ENCODE results near the gene LUC7L2. TPM values are rescaled to one million over a fixed set of nuclear protein-coding genes. Genes with fewer than 3 reads are reported as not detected.

The LUC7L2 gene
- total and polyA plus RNA-seq, 9 of the 15 experiments (the other 6 are each of a cell fraction or from before 2014, with no cell fraction given), result 56.1 to 207 (median 141) TPM

DNA sequence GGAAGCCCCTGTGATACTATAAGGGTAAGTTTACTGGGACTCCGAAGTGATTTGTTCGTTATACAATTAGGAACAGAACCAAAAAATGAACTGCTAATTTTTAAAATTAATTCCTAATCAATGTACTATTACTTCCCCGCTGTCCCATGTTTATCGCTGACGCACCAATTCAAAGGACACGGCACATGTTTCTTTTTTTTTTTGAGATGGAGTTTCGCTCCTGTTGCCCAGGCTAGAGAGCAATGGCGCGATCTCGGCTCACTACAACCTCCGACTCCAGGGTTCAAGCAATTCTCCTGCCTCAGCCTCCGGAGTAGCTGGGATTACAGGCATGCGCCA lies 20.0 kb upstream of the LUC7L2 start (continued):
- no peak for TF ChIP-seq CXXC5 (CRISPR knock-in tag; IDR thresholded peaks at IDR 0.05)
- TF ChIP-seq, protein P1, sequence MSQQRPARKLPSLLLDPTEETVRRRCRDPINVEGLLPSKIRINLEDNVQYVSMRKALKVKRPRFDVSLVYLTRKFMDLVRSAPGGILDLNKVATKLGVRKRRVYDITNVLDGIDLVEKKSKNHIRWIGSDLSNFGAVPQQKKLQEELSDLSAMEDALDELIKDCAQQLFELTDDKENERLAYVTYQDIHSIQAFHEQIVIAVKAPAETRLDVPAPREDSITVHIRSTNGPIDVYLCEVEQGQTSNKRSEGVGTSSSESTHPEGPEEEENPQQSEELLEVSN (IDR thresholded peaks at IDR 0.05; ENCODE audit: borderline replicate concordance in 1 of 2, extremely low read depth in 1 of 2, insufficient read depth in 1 of 2, insufficient read length in 1 of 2, low read depth in 1 of 2, low read length in 1 of 2, poor library complexity in 1 of 2, severe bottlenecking in 1 of 2), result no peak
- TF ChIP-seq SAP30 (IDR thresholded peaks at IDR 0.05; ENCODE audit: borderline replicate concordance, insufficient read depth, low read depth, low read length, poor library complexity, severe bottlenecking), result peak; percentile 61
- TF ChIP-seq, protein P2, sequence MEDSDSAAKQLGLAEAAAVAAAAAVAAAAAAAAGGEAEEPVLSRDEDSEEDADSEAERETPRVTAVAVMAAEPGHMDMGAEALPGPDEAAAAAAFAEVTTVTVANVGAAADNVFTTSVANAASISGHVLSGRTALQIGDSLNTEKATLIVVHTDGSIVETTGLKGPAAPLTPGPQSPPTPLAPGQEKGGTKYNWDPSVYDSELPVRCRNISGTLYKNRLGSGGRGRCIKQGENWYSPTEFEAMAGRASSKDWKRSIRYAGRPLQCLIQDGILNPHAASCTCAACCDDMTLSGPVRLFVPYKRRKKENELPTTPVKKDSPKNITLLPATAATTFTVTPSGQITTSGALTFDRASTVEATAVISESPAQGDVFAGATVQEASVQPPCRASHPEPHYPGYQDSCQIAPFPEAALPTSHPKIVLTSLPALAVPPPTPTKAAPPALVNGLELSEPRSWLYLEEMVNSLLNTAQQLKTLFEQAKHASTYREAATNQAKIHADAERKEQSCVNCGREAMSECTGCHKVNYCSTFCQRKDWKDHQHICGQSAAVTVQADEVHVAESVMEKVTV (CRISPR knock-in tag; IDR thresholded peaks at IDR 0.05), result no peak
- no peak for TF ChIP-seq TOE1 (IDR thresholded peaks at IDR 0.05; ENCODE audit: borderline replicate concordance)
- TF ChIP-seq TOE1 (CRISPR knock-in tag; IDR thresholded peaks at IDR 0.05; ENCODE audit: borderline replicate concordance, low read depth), result no peak
- no peak for TF ChIP-seq ZNF766 (CRISPR knock-in tag; conservative IDR thresholded peaks at IDR 0.05)
- 0 out of 2 replicates have a peak, but pooled peaks have one; percentile 53 for TF ChIP-seq STAG1 (CRISPR knock-in tag; IDR thresholded peaks at IDR 0.05; ENCODE audit: borderline replicate concordance)
- TF ChIP-seq ETV5 (CRISPR knock-in tag; IDR thresholded peaks at IDR 0.05; ENCODE audit: low read depth), result no peak
- TF ChIP-seq WHSC1 (IDR thresholded peaks at IDR 0.05; ENCODE audit: low read length), result no peak
- no peak for TF ChIP-seq POLR2H (tag; IDR thresholded peaks at IDR 0.05; ENCODE audit: low read depth)
- no peak for TF ChIP-seq POLR3A (IDR thresholded peaks at IDR 0.05; ENCODE audit: borderline replicate concordance, extremely low read depth, insufficient read depth, insufficient read length)
- no peak for TF ChIP-seq U2AF2 (optimal IDR thresholded peaks at IDR 0.05; ENCODE audit: low read depth, low read length)
- no peak for TF ChIP-seq TEAD2 (tag; IDR thresholded peaks at IDR 0.05)
- TF ChIP-seq RAD21 (CRISPR knock-in tag; conservative IDR thresholded peaks at IDR 0.05 in 1 of 2, IDR thresholded peaks at IDR 0.05 in 1 of 2), result no peak
- TF ChIP-seq FOXJ3 (CRISPR knock-in tag; IDR thresholded peaks at IDR 0.05), result no peak
- TF ChIP-seq, protein P3, sequence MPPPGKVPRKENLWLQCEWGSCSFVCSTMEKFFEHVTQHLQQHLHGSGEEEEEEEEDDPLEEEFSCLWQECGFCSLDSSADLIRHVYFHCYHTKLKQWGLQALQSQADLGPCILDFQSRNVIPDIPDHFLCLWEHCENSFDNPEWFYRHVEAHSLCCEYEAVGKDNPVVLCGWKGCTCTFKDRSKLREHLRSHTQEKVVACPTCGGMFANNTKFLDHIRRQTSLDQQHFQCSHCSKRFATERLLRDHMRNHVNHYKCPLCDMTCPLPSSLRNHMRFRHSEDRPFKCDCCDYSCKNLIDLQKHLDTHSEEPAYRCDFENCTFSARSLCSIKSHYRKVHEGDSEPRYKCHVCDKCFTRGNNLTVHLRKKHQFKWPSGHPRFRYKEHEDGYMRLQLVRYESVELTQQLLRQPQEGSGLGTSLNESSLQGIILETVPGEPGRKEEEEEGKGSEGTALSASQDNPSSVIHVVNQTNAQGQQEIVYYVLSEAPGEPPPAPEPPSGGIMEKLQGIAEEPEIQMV (tag; conservative IDR thresholded peaks at IDR 0.05; ENCODE audit: low read depth), result 0 out of 2 replicates have a peak, but pooled peaks have one; percentile 3
- no peak for TF ChIP-seq YBX1 (IDR thresholded peaks at IDR 0.05)
- TF ChIP-seq TRIM24 (IDR thresholded peaks at IDR 0.05), result no peak
- TF ChIP-seq PTRF (tag; IDR thresholded peaks at IDR 0.05), result 0 out of 2 replicates have a peak, but pooled peaks have one; percentile 19
- TF ChIP-seq KAT2B (IDR thresholded peaks at IDR 0.05; ENCODE audit: low read depth, low read length), result no peak
- TF ChIP-seq, protein P4, sequence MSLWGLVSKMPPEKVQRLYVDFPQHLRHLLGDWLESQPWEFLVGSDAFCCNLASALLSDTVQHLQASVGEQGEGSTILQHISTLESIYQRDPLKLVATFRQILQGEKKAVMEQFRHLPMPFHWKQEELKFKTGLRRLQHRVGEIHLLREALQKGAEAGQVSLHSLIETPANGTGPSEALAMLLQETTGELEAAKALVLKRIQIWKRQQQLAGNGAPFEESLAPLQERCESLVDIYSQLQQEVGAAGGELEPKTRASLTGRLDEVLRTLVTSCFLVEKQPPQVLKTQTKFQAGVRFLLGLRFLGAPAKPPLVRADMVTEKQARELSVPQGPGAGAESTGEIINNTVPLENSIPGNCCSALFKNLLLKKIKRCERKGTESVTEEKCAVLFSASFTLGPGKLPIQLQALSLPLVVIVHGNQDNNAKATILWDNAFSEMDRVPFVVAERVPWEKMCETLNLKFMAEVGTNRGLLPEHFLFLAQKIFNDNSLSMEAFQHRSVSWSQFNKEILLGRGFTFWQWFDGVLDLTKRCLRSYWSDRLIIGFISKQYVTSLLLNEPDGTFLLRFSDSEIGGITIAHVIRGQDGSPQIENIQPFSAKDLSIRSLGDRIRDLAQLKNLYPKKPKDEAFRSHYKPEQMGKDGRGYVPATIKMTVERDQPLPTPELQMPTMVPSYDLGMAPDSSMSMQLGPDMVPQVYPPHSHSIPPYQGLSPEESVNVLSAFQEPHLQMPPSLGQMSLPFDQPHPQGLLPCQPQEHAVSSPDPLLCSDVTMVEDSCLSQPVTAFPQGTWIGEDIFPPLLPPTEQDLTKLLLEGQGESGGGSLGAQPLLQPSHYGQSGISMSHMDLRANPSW (CRISPR knock-in tag; IDR thresholded peaks at IDR 0.05), result no peak
